Cortex of kidney (tissue), 1 donor: ENCODE results near the gene TRIM66.

Experiments used
- DNase-seq: peaks from one replicate; lab custom pipeline; 2025; lab: John Stamatoyannopoulos, UW

Gene TRIM66

GRCh38 chr11:8654503-8654902 is 28.0 kb downstream of the TRIM66 start:
- DNase-seq, result no peak

- no peak for DNase-seq
Observed at GRCh38 chr11:8652140-8652539, 30.3 kb downstream of the TRIM66 start.

- DNase-seq, result no peak
Observed at GRCh38 chr11:8650401-8650990, 32.0 kb downstream of the TRIM66 start.

- no peak for DNase-seq
Observed at GRCh38 chr11:8649361-8649760, 33.1 kb downstream of the TRIM66 start.

GRCh38 chr11:8646873-8647272 is 35.6 kb downstream of the TRIM66 start:
- no peak for DNase-seq

- DNase-seq, result no peak
Observed at GRCh38 chr11:8642196-8642841, 40.1 kb downstream of the TRIM66 start.

GRCh38 chr11:8641332-8641731 is 41.1 kb downstream of the TRIM66 start:
- no peak for DNase-seq

- DNase-seq, result no peak
Observed at GRCh38 chr11:8640267-8640906, 42.1 kb downstream of the TRIM66 start.

GRCh38 chr11:8639655-8640054 is 42.8 kb downstream of the TRIM66 start:
- DNase-seq, result no peak

GRCh38 chr11:8638300-8638699 is 44.2 kb downstream of the TRIM66 start:
- DNase-seq, result no peak

GRCh38 chr11:8636127-8636526 is 46.3 kb downstream of the TRIM66 start:
- DNase-seq, result no peak

GRCh38 chr11:8634498-8634897 is 48.0 kb downstream of the TRIM66 start:
- DNase-seq, result no peak

- DNase-seq, result no peak
Observed at GRCh38 chr11:8631395-8632118, 50.9 kb downstream of the TRIM66 start.

- no peak for DNase-seq
Observed at GRCh38 chr11:8624698-8625097, 57.8 kb downstream of the TRIM66 start.

GRCh38 chr11:8621147-8621546 is 61.3 kb downstream of the TRIM66 start:
- DNase-seq, result no peak

GRCh38 chr11:8617063-8617462 is 65.4 kb downstream of the TRIM66 start:
- DNase-seq, result no peak

GRCh38 chr11:8615291-8616032 is 67.0 kb downstream of the TRIM66 start:
- DNase-seq, result no peak

- DNase-seq, result no peak
Observed at GRCh38 chr11:8614497-8614896, 68.0 kb downstream of the TRIM66 start.

- DNase-seq, result no peak
Observed at GRCh38 chr11:8613036-8613435, 69.4 kb downstream of the TRIM66 start.

GRCh38 chr11:8612522-8612921 is 69.9 kb downstream of the TRIM66 start:
- DNase-seq, result no peak

GRCh38 chr11:8610532-8611116 is 71.8 kb downstream of the TRIM66 start:
- no peak for DNase-seq

- DNase-seq, result no peak
Observed at GRCh38 chr11:8608652-8609051, 73.8 kb downstream of the TRIM66 start.
